GM18517 (cell line): ENCODE results near the gene CNTNAP3.
"Not testable (repeated sequence)": the region's sequence is repeated elsewhere in the genome, so short reads cannot be mapped to it uniquely, and the experiment has no call there.

ENCODE experiments used
- ATAC-seq: cut with Tn5 transposase; IDR thresholded peaks from one replicate; pipeline ENCODE4 v1.9.1; 2021; ENCODE audit warnings: mild to moderate bottlenecking, moderate library complexity; ENCODE audit not compliant: unreplicated experiment

The CNTNAP3 gene

GRCh38 chr9:39073537-39073936, 214.4 kb downstream of the CNTNAP3 start:
- not testable (repeated sequence) for ATAC-seq

- ATAC-seq = not testable (repeated sequence)
Measured at GRCh38 chr9:39067683-39068082, 220.3 kb downstream of the CNTNAP3 start.

DNA sequence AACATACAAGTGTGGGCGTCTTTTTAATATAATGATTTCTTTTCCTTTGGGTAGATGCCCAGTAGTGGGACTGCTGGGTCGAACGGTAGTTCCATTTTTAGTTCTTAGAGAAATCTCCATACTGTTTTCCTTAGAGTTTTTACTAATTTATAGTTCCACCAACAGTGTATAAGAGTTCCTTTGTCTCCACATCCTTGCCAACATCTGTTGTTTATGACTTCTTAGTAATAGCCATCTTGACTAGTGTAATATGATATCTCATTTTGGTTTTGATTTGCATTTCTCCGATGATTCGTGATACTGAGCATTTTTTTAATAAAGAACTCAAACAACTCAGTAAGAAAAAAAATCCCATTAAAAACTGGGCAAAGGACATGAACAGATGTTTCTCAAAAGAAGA, 225.0 kb downstream of the CNTNAP3 start:
- not testable (repeated sequence) for ATAC-seq

DNA sequence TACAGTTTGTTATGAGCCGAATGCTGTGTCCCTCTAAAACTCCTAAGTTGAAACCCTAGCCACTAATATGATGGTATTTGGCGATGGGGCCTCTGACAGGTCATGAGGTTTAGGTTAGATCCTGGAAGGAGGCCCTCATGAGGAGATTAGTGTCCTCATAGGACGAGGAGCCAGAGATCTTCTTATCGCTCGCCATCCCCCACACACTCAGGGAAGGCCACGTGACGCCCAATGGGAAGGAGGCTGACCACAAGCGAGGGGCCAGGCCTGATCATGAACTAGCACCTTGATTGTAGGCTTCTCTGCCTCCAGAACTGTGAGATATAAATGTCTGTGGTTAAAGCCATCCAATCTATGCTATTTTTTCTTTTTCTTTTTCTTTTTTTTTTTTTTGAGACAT, 233.5 kb downstream of the CNTNAP3 start:
- not testable (repeated sequence) for ATAC-seq

DNA sequence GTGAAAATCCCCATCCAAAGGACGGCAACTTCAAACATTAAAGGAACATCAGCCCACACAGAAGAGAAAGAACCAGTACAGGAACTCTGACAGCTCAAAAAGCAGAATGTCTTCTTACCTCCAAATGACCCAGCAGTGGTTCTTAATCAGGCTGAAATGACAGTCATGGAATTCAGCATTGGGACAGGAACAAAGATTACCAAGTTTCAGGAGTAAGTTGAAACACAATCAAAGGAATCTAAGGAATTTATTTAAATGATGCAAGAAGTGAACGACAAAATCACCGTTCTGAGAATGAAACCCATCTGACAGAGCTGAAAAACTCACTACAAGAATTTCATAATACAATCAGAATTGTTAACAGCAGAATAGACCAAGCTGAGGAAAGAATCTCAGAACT, 241.1 kb downstream of the CNTNAP3 start:
- not testable (repeated sequence) for ATAC-seq

- not testable (repeated sequence) for ATAC-seq
Measured at GRCh38 chr9:39042352-39042803, 245.6 kb downstream of the CNTNAP3 start.

DNA sequence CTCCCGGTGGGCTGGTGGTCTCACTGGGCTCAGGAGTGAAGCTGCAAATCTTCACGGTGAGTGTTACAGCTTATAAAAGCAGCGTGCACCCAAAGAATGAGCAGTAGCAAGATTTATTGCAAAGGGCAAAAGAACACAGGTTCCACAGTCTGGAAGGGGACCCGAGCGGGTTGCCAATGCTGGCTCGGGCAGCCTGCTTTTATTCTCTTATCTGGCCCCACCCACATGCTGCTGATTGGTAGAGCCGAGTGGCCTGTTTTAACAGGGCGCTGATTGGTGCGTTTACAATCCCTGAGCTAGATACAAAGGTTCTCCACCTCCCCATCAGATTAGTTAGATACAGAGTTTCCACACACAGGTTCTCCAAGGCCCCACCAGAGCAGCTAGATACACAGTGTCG, 246.2 kb downstream of the CNTNAP3 start:
- not testable (repeated sequence) for ATAC-seq

DNA sequence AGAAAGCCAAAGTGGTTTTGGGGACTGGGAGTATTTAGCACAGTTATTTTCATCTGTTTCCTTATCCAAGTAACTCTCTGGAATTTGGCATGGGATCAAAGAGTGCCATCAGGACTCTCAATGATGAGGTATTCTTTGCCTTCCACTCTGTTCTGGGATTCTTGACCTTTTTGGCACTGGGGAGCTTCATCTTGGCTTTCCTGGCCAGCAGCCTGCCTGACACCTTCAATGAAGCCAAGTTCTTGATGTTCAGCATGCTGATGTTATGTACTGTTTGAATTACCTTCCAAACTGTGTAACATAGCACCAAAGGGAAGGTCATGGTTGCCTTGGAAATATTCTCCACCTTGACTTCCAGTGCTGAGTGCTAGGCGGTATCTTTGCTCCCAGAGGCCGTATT, 248.8 kb downstream of the CNTNAP3 start:
- ATAC-seq = not testable (repeated sequence)

GRCh38 chr9:39038221-39038620, 249.7 kb downstream of the CNTNAP3 start:
- ATAC-seq = not testable (repeated sequence)

GRCh38 chr9:39033849-39034248, 254.1 kb downstream of the CNTNAP3 start:
- ATAC-seq = not testable (repeated sequence)

DNA sequence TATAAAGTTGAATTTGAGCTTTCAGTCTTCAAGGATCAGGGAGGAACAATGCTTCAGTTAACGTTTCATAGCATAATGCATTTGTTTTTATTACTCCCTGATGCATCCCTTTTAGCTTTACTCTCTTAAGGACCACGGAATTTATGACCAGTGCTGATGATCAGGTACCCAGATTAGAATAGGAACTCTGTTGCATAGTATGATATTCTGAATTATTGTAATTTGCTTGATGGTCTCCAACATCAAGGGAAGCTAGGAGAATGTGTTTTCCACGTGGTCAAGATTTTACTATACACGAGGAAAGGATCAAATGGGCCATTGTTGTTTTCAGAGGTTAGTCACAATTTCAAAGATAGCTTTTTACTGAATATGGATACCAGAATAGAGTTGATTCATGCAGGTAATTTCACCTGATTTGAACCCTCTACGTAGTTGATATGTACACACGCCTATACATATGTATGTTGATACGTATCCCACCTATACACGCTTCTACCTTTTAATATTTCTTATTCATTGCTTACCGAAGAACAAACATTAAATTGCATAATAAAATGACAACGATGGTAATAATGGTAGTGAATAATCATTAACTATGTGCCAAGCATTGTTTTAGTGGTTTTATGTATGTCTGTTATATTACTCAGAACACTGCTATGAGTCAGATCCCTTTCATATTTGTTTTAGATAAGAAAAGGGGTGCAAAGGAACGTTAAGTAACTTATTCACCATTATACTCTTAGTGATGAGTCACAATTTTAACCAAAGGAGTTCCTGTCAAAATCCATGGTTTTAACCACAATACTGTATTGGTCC, 257.6 kb downstream of the CNTNAP3 start:
- ATAC-seq = not testable (repeated sequence)

DNA sequence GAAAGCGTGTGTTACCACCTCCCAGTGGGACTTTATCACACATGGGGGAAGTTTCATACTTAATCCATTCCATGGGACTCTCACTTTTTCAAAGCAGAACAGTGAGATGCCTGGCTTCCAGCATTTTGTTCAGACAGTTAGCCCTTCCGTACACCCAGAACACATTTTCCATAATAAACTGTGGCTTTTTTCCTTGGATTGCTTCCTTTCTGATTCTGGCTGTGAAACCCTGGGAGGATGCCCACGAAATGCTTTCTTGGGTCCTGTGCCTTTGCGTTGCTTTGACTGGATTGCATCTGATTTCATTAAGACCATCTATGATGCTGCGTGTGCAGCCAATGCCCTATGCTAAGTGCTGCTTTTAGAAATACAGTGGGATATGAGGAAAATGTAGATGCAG, 259.1 kb downstream of the CNTNAP3 start:
- ATAC-seq = not testable (repeated sequence)

- ATAC-seq = not testable (repeated sequence)
Measured at GRCh38 chr9:39028168-39028567, 259.8 kb downstream of the CNTNAP3 start.

- ATAC-seq = not testable (repeated sequence)
Measured at GRCh38 chr9:39025911-39026588, 261.9 kb downstream of the CNTNAP3 start.
